ENCODE data around the gene LARGE1. TPM values are rescaled to one million over a fixed set of nuclear protein-coding genes. Genes with fewer than 3 reads are reported as not detected.

Gene LARGE1
- total RNA-seq, 1 donor from 2014 or later = 119 TPM

DNA sequence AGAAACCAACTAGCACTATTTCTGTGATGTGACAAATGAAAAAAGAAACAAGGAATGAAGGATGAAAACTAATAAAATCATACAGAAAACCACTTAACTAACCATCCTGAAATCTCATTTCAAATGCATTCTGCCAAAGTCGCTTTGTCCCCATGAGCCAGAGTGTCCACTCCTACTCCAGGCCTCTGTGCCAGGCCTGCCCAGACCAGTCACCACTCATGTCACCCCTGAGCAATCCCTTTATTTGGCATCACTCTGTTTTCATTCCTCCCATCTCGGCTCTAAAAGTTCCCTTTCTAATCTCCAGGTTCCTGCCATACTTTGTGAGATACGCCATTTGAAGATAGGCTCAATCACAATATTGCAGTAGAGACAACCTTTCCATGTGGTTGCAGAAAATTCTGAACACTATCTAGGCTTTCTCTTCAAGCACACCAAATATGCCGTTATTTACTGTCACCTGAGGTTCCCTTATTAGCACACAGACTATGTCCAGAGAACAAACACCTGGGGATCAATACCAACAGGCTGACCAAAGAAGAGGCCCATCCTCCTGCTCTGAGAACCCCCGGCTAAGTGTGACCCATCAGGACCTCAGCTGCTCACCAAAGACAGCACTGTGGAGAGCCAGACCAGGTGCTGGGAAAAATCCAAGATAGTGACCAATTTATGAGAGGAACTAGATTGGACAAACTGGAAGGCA is 202.4 kb downstream of the LARGE1 start:
- no peak for DNase-seq (ENCODE audit: low spot score)

DNA sequence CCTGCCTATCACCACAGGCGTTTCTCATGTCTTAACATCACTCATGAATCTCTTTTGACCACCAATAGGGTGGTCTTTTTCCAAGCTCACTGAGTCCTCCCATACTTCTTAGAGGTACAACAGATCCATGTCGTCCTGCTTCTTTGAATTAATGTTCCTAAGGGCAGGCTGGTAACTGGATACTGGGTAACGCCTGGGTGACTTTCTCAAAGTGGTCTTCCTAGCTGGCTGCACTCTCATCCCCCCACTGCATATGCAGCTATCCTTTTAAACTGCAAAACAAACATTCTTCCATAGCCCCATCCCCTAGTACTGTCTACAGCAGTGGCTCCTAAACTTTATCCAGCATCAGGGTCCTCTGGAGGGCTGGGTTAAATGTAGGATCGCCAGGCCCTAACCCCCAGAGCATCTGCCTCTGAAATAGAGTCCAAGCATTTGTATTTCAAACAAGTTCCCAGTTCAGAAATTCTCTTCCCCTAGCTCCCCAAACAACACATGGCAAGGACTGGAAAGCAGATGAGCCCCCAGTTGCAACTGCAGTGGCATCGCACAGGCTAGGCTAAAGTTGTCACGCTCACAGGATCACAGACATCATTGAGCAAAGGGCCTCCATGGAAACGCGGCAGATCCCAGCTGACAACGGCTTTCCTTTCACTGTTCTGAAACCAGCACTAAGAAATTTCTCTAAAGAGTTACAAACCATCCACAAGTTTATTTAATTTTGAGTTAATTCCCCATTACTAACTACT is 204.9 kb downstream of the LARGE1 start:
- intact Hi-C loops (cut with DNase I) = no loop called here
- DNase-seq (ENCODE audit: low spot score) = no peak

More for the DNA sequence above, 202.4 kb downstream of the LARGE1 start:
- intact Hi-C loops (cut with DNase I) = no loop called here

DNA sequence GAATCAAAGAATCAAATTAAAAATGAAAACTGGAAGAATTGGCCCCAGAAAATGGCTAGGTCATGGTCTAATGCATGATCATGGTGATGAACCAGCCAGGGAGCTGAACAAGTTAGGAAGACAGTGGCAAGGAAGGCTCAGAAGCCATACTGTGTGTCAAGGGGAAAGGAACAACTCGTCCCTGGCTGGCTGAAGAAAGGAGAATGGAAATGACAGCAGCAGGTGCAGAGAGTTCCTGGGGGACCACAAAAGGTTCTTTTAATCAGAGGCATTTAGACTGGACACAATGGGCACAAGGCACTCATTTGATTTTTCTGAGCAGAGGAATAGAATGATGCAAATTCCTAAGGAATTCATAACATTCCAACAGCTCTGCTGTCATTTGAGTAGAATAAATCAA is 209.9 kb downstream of the LARGE1 start:
- intact Hi-C loops (cut with DNase I) = loop anchor here (5.0 kb wide), 1 partner anchor 33 kb away; no protein-coding TSS in a partner anchor
- DNase-seq (ENCODE audit: low spot score) = no peak

DNA sequence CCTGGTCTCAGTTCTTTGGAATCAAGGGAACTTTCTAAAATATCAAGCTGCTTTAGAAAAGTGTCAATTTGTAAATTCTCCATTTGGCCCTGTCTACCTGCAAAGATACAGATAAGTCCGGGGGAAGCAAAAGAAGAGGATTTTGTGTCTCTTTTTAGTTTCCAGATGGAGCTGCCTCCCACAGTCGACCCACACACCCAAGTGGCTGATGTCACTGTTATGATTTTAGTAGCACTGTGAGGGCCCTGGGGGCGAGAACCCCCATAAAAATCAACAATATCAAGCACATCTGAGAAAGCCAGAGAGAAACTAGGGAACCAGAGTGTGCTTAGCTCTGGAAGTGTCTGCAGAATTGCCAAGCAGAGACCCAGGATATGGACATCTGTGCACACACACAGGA is 212.7 kb downstream of the LARGE1 start:
- intact Hi-C loops (cut with DNase I) = no loop called here
- DNase-seq (ENCODE audit: low spot score) = no peak

DNA sequence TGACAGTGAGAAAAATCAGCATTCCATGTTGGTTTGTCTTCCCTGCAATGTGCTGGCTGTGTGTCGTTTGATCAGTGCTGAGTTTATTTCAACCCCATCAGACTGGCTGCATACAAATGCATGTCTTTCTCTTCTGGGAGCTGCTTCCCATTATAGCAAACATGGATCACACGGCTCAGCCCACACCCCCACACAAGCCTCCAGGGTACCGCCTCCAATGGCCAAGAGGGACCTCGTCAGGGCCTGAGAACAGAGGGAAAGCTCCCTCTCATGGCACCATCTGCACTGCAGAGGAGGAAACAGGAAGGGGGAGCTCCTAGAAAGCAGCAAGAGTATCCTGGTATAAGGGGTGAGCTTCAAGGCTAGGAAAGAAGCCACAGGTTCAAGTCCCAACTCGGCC is 214.2 kb downstream of the LARGE1 start:
- intact Hi-C loops (cut with DNase I) = no loop called here
- no peak for DNase-seq (ENCODE audit: low spot score)

DNA sequence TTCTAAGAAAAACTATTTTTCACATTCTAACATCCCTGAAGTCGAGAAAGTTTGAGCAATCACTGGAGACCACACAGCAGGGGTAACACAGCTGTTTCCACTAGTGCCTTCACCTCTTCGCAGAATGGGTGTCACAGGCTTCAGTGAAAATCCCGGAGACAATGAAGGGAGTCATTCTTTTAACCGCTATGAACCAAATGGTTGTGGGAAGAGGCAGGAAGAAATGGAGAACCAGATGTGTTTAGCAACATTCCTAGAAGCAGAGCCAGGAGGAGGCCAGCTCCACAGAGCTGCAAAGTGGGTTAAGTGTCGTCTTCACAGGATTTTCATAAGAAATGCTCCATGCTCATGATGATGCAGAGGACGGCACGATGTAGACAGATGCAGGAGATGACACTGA is 221.1 kb downstream of the LARGE1 start:
- intact Hi-C loops (cut with DNase I) = no loop called here

DNA sequence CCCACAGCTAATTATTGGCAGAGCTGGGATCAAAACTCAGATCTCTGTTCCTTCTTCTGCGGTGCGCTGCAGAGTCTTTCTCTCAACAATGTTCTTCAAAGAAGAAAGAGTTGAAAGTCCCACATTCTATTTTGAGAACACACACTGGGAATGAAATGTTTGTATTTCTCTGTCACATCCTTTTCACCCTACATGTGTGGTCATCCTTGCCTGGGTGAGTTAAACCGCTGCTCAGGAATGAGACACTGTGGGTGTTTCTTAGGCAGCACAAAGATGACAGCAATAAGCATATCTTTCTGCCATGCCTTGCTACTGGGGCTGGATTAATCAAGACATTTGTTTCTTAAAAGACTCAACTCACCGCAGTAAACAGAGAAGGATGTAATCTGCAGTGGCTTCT is 222.6 kb downstream of the LARGE1 start:
- DNase-seq (ENCODE audit: low spot score) = no peak
- intact Hi-C loops (cut with DNase I) = no loop called here

More for the DNA sequence above, 221.1 kb downstream of the LARGE1 start:
- DNase-seq (ENCODE audit: low spot score) = no peak

DNA sequence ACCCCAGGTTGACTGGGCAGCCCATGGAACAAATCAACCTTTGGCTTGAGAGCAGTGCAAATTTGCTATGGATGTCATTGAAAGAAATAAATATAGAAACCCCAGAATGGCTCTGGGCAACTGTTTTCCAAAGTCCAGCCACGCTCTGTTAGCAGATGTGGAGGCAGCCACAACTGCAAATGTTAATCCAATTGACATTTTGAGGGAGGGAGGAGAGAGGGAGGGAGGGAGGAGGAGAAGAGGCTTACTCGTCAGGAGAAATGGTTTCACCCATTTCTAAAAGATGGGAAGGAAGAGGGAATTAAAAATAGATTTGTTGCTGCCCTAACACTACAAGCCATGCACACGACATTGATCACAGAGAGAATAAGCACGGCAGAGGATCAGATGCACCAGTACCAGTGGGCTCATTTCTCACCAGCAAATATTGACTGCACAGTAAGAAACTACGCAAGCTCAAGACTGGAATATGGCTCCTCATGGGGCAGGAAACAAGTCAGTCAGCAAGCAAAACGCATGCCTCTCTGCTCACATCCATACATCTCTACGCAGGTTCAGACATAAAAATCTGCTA is 229.1 kb downstream of the LARGE1 start:
- intact Hi-C loops (cut with DNase I) = no loop called here
- DNase-seq (ENCODE audit: low spot score) = no peak

DNA sequence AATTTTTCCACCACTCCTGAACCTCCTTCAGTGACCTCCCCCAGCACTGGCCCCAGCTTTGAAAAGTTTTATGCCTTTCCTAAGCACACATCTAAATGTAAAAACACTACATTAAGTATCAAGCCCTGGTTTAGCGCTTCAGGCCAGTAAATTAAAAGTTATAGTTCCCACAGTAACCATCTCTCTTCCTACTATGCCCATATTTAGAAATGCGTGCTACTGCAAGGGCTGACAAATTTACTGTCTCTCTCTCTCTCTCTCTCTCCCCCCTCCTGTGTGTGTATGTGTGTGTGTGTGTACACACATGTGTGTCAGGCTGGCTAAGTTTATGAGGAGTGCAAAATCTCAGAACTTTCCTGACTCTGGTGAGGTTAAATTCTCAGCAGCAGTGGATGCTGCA is 231.4 kb downstream of the LARGE1 start:
- intact Hi-C loops (cut with DNase I) = no loop called here
- DNase-seq (ENCODE audit: low spot score) = no peak

DNA sequence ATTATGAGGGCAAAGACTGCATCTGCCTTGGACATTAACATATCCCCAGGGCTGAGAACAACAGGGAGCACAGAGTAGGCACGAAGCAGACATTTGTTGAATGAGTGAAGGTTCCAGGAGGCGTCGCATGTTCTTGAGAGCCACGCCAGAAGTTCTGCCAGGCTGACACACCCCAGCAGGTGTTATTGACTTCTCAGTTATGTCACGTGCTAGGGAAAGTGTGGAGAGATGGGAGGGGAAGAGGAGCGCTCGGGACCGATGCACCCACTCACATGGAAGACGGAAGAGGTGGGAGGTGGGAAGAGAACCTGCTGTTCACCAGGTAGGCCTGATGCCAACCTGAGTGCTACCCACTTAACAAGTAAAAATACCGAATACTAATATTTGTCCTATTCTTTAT is 232.8 kb downstream of the LARGE1 start:
- intact Hi-C loops (cut with DNase I) = no loop called here
- no peak for DNase-seq (ENCODE audit: low spot score)

DNA sequence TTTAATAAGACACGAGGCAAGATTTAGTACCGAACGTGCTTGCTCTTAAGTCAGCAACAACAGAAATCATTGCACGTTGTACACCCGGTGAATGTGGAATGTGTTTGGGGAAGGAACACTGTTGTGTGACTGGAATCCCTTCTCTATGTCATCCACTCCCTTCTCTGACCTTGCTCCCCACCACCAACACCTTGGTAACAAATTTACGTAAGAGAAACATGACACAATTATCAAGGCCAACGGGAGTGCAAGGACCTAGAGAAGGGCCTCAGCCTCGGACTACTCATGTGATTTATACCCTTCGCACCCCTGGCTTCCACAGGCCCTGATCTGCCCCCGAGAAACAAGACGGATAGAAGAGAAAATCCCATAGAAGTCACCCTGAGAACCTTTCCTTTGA is 236.2 kb downstream of the LARGE1 start:
- intact Hi-C loops (cut with DNase I) = no loop called here

DNA sequence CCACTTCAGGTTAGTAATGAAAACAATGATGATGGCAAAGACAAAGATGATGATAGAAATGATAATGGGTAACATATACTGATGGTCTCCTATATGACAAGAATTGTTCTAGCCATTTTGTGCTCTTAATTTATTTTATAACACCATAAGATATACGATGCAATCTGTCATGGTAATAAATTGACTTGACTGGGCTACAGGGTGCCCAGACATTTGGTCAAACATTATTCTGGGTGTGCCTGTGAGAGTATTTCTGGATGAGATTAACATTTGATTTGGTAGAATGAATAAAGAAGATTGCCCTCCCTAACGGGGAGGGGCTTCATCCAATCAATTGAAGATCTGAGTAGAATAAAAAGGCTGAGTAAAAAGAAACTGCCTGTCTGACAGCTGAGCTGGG is 237.3 kb downstream of the LARGE1 start:
- DNase-seq (ENCODE audit: low spot score) = no peak
- intact Hi-C loops (cut with DNase I) = no loop called here

More for the DNA sequence above, 236.2 kb downstream of the LARGE1 start:
- DNase-seq (ENCODE audit: low spot score) = no peak

DNA sequence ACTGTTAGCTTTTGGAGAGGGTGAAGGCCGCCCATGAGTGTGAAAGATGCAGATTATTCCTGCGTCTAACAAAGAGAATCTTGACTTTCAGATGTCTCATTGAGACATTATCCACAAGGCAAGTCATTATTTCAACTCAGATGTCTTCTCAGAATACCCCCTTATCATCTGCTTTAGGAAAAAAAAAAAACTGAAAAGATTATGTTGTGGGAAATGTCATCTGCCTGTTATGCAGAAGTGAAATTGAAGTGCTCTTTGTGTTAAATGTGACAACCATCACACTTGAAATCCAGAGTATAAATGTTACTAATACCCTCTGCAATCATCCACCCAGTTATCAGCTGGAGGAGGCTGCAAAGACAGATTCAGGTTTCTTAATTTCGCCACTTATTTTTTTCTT is 239.6 kb downstream of the LARGE1 start:
- intact Hi-C loops (cut with DNase I) = no loop called here
- no peak for DNase-seq (ENCODE audit: low spot score)

DNA sequence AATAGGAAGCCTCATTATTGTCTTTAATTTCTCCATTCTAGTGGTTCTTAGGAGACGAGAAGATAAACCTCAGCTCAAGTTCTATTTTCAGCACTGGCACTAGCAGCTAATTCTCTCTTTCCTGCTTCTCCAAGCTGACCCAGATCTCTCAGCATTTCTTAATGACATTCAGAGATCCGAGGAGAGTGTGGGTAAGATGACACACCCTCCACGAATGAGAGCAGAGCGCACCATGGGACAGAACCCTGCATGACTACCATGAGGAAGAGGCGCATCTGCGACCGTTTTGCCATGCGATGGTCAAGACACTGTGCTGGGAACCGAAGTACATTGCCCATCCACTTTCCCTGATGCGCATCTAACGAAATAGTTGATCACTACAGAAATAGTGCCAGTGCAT is 241.8 kb downstream of the LARGE1 start:
- no peak for DNase-seq (ENCODE audit: low spot score)
- intact Hi-C loops (cut with DNase I) = loop anchor here (5.0 kb wide), 1 partner anchor 34 kb away; no protein-coding TSS in a partner anchor

DNA sequence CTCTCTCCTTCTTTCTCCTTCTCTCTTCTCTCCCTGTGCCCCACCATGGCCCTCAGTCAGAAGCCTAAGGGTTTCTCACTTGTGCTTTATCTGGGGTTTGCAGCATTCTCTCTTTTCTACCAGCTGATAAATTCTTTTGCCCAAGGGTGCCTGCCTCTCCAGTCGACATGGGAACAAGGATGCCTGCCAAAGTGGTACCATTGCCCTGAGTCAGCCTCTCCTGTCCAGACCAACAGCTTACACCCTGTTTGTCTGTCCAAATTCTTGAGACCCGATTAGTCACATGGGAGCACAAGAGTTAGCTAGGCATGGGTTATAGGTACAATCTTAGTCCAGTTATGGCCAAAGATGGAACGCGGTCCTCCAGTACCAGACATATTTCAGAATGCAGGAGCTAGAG is 242.7 kb downstream of the LARGE1 start:
- no peak for DNase-seq (ENCODE audit: low spot score)
- intact Hi-C loops (cut with DNase I) = loop anchor here (5.0 kb wide), 1 partner anchor 35 kb away; no protein-coding TSS in a partner anchor

DNA sequence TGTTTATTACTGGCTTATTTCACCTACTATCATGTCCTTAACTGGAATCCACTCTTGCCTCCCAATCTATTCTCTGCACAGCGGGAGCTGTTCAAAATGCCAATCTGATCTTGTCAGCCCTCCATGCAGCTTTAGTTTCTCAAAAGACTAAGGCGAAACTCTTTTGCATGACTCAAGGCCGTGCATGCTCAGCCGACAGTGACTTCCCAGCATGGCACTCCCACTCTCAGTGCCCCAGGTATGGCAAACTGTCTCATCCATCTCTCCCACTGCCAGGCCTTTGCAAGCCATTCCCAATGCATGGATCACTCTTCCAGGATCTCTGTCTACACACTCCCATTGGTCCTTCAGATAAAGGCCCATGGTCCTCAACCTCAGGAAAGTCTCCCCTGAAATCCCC is 245.9 kb downstream of the LARGE1 start:
- intact Hi-C loops (cut with DNase I) = no loop called here
- DNase-seq (ENCODE audit: low spot score) = no peak

DNA sequence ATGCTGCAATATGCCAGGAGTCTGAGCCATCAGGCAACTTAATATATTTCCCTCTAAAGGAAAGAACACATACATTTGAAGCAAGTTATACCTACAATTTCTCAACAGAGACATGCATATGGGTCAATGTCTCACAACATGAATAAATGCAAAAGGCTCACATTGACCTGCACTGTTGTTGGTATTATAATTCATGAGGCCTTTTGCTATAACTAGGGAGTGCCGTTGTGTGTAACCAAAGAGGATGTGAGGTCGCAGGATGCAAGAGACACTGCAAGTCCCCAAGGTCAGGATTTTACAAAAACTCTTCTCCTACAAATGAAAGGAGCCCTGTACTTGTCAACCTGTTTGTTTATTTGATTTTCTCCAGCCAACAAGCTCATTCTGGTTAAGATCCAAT is 250.5 kb downstream of the LARGE1 start:
- intact Hi-C loops (cut with DNase I) = no loop called here

DNA sequence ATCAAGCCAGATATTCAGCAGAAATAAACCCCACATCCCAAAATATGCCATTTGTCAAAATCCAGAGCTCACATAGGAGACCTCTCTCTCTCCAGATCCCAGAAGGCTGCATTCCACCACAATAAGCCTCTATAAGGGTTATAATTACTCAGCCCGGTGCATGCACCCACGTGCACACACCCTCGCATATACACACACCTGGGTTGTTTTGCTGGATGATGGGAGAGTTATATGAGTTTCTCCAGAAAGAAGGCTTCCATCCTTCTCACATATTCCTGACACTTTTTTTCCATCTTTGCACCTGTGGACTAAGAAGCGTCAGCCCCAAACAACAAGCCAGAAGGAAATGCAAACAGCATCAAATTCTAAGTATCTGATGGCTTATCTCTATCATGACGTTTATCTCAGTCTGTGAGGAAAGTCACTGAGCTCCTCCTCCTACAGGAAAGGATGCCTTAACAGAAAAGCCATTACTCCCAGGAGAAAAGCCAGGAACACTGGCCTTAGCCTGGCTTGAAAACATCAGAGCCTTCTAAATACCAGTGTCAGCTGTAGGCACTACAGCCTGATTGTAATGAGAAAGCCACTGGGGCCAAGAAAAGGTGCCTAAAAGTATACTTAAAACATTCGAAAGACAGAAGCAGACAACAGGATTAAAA is 253.2 kb downstream of the LARGE1 start:
- intact Hi-C loops (cut with DNase I) = no loop called here
- DNase-seq (ENCODE audit: low spot score) = no peak

More for the DNA sequence above, 250.5 kb downstream of the LARGE1 start:
- no peak for DNase-seq (ENCODE audit: low spot score)

DNA sequence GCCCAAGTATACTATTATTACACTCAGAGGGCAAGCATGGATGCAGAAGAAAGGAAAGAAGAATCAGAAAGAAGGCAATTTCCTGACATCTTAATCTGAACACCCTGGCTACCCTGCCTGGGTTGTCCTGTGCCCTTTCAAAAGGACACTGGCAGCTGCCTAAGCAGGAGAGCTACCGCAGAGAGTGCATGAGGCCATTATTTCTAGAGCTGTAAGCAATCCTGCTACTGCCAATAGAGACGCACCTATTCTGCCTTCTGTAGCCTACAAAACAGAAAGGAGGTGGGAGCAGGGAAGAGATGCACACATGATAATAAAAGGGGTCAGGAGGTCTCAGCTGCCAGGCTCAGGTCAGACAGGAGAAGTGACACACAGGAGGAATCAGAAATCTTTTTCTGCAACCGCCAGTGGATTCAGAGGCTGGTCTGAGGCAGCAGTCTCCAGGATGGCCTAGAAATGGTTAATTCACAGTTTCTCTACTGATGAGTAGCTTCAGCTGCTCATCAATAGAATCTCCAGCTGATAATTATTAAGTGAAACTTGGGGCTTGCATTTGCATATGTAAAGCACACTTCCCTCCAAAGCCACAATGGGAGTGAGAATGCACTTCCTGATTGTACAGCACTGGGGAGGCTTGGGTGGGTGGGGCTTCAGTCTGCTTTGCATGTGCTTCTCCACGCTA is 253.9 kb downstream of the LARGE1 start:
- intact Hi-C loops (cut with DNase I) = no loop called here
- DNase-seq (ENCODE audit: low spot score) = no peak

DNA sequence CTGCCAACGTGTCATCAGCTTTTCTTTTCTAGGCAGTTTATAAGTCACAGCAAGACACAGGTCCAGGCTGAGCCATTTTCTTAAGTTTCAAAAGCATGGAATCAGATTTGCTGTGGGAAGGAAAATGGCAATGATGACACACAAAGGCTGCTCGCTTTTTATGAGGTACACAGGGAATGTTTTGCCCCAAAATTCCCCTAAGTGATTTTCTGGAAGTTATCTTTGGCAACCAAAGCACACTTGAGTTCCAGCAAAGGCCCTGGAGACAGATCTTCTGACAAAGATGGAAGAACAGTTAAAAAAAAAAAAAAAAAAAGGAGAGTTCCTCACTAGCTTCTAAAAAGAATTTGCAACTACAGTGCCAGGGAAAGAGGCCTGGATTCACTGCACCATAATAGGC is 260.8 kb downstream of the LARGE1 start:
- no peak for DNase-seq (ENCODE audit: low spot score)
- intact Hi-C loops (cut with DNase I) = loop anchor here (5.0 kb wide), 1 partner anchor 263 kb away; the partner anchor contains the start of gene LARGE1
